GM08714 (cell line): Measurements from ENCODE around the gene PANX1.

ENCODE experiments used
- H3K4me3 ChIP-seq: fragments of 200-500 bp; sonication (Bioruptor generic); 2 replicates; pipeline ENCODE4 v1.5.1; 2014; ENCODE audit warnings: mild to moderate bottlenecking, low read length, inconsistent platforms
- ZNF274 ChIP-seq: IDR thresholded peaks from 2 replicates; pipeline ENCODE4 v1.6.1; 2012; ENCODE audit warnings: mild to moderate bottlenecking, low read depth, low read length

The PANX1 gene

GRCh38 chr11:94179696-94180095, 51.1 kb downstream of the PANX1 start:
- no peak overlapping the region for H3K4me3 ChIP-seq
- no peak for TF ChIP-seq ZNF274

- no peak overlapping the region for H3K4me3 ChIP-seq
- no peak for TF ChIP-seq ZNF274
Measured at GRCh38 chr11:94181526-94181925, 52.9 kb downstream of the PANX1 start.

GRCh38 chr11:94181943-94182342, 53.3 kb downstream of the PANX1 start:
- no peak overlapping the region for H3K4me3 ChIP-seq
- no peak for TF ChIP-seq ZNF274

DNA sequence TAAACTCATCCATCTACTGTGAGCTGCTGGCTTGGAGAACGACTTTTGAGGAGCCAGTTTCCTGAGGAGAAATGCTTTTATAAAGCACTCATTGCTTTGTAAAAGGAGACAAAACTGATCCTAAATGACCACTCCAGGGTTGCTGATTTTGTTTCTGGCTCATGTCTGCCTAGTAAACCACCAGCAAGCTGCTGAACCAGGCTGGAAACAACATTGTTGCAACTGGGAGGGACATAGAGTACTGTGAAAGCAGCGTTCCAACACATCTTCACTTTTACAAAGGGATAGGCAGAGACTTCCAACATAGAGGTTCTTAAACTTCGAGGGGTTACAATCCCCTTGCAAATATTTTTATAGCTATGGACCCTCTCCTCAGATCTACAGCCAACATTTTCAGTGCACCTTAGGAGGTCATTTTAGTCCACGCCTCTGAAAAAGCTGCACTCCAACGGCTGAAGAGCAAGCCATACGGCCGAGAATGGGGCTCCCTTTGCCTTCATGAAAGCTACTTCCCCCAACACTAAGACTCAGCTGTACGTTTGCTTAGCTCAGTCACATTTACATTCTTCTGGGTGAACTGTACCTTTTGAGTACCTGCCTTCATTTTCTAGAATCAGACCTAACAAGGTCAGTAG, 54.7 kb downstream of the PANX1 start:
- TF ChIP-seq ZNF274 = no peak
- no peak overlapping the region for H3K4me3 ChIP-seq

DNA sequence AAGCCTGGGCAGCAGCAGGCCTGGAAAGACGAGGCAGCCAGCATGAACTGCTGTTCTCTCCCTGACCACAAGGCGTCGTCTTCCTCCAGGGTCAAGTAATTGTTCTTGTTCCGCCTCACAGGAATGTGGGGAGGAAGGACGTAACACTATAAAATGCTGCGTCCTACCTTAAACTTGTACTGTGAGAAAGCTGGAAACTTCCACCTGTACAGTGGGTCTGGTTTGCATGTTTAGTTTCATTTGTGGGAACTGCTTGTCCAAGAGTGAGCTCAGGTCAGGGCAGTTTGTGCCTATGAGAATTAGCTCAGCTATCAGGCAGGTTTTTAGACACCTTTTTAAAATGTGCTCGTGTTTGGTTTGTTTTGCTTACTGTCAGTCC, 55.2 kb downstream of the PANX1 start:
- H3K4me3 ChIP-seq = no peak overlapping the region
- no peak for TF ChIP-seq ZNF274

- TF ChIP-seq ZNF274 = no peak
- H3K4me3 ChIP-seq = no peak overlapping the region
Measured at GRCh38 chr11:94184362-94184761, 55.7 kb downstream of the PANX1 start.

DNA sequence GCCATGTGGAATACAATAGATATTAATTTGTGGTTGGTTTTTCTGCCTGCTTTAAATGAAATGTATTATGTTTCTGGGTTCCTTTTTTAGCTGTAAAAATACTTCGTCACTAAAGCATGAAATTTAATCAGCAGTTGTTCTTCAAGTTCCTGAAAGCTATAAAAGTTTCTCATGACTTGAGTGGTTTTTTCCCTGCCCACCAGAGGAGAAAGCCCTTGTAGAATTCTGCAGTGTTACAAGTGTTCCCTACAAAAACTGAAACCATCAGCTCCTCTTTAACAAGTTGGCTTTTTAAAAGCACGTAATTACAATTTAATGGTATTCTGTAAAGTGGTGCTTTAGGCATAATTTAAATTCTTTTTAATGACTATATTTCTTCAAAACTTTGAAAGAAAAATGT, 56.2 kb downstream of the PANX1 start:
- no peak for TF ChIP-seq ZNF274
- no peak overlapping the region for H3K4me3 ChIP-seq

GRCh38 chr11:94185416-94186084, 56.9 kb downstream of the PANX1 start:
- no peak overlapping the region for H3K4me3 ChIP-seq
- no peak for TF ChIP-seq ZNF274

GRCh38 chr11:94186342-94187203, 57.9 kb downstream of the PANX1 start:
- no peak overlapping the region for H3K4me3 ChIP-seq
- no peak for TF ChIP-seq ZNF274

DNA sequence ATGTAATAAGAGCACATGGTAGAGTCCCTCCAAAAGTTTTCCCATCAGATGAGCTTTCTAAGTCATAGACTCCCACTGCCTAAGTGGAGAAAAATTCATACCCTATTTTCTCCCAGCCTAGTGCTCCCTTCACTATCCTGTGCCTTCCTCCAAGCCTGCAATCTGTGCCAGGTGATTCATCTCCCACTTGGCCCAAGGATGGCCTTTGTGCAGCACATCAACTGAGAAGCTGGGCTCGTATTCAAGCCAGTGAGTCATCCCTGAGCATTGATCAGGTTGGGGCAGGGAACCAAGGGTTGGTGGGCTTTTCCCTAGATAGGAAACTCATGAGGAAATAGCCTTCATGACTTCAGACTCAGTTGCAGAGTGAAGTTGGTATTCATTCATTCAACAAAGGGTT, 64.6 kb downstream of the PANX1 start:
- no peak overlapping the region for H3K4me3 ChIP-seq
- TF ChIP-seq ZNF274 = no peak

DNA sequence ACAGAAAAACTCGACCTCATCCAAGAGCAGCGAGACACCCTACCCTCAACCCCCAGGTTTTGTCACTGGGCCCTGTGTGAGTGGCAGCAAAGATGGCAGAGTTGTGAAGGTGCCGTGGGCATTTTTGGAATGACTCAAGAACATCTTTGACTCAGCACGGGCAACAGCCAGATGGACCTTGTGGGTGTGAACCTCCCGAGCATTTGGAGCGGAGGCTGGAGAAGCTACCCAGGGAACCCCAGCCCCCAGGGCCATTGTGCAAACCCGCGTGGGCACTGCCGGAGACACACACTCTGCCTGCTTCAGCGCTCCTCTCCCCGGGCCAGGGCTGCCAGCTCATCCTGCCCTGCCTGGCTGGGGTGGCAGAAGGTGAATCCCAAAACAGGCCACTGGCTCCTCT, 66.1 kb downstream of the PANX1 start:
- H3K4me3 ChIP-seq = no peak overlapping the region
- TF ChIP-seq ZNF274 = no peak

GRCh38 chr11:94196363-94196762, 67.7 kb downstream of the PANX1 start:
- no peak overlapping the region for H3K4me3 ChIP-seq
- no peak for TF ChIP-seq ZNF274

GRCh38 chr11:94198718-94199117, 70.1 kb downstream of the PANX1 start:
- H3K4me3 ChIP-seq = no peak overlapping the region
- no peak for TF ChIP-seq ZNF274

GRCh38 chr11:94199136-94200130, 70.8 kb downstream of the PANX1 start:
- no peak for TF ChIP-seq ZNF274
- H3K4me3 ChIP-seq = no peak overlapping the region

GRCh38 chr11:94201004-94201465, 72.4 kb downstream of the PANX1 start:
- no peak for TF ChIP-seq ZNF274
- no peak overlapping the region for H3K4me3 ChIP-seq
